Central memory CD8-positive, alpha-beta T cell (primary cell): Measurements from ENCODE around the gene CCDC77.

Experiments
- ATAC-seq: fragments of 150-1000 bp; cut with Tn5 transposase; replicated peaks from 2 replicates; pipeline ENCODE4 v1.10.0; 2022; ENCODE audit warnings: mild to moderate bottlenecking, moderate FRiP score, moderate number of reproducible peaks; ENCODE audit not compliant: poor library complexity, severe bottlenecking; ENCODE audit errors: extremely low read depth
- DNase-seq, 2 donors: peaks; one replicate each; pipeline ENCODE4 v3.0.0; 2021; ENCODE audit warnings: low spot score in 2 of 2
- H3K27ac Mint-ChIP-seq: one replicate; pipeline ENCODE4 v1.8.0; 2022; ENCODE audit warnings: low read depth, mild to moderate bottlenecking, moderate library complexity, mixed read lengths
- H3K27me3 Mint-ChIP-seq: one replicate; pipeline ENCODE4 v1.8.0; 2022; ENCODE audit warnings: mixed read lengths
- H3K36me3 Mint-ChIP-seq: one replicate; pipeline ENCODE4 v1.8.0; 2022; ENCODE audit warnings: mild to moderate bottlenecking, moderate library complexity, mixed read lengths; ENCODE audit not compliant: insufficient read depth
- H3K4me1 Mint-ChIP-seq: one replicate; pipeline ENCODE4 v1.8.0; 2022; ENCODE audit warnings: mixed read lengths
- H3K4me3 Mint-ChIP-seq: one replicate; pipeline ENCODE4 v1.8.0; 2022; ENCODE audit warnings: mild to moderate bottlenecking, moderate library complexity, mixed read lengths
- H3K9me3 Mint-ChIP-seq: one replicate; pipeline ENCODE4 v1.8.0; 2022; ENCODE audit warnings: mixed read lengths

Gene CCDC77

DNA sequence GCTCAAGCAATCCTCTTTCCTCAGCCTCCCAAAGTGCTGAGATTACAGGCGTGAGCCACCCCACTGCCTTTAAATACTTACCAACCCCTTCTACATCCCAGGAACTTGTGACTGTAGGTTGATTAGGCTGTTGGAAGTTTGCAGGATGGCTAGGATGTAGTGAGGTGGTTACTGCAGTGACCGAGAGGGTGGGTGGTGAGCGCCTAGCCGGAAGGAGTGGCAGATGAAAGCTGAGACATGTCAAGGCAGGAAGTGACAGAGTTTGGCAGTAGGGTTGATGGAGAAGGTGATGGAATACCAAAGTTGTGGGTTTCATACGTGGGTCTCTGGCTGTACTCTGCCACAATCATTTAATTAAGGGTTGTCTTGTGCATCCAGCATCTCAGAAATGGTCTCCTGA lies 71.8 kb downstream of the CCDC77 start:
- H3K9me3 Mint-ChIP-seq = no peaks in the 10 kb centered on the region
- peaks cover 25% of the 10 kb centered on the region for H3K27me3 Mint-ChIP-seq
- H3K27ac Mint-ChIP-seq = no peak overlapping the region
- DNase-seq (no peak), ATAC-seq (no peak)
- H3K4me3 Mint-ChIP-seq = no peak overlapping the region
- peaks cover 8% of the 10 kb centered on the region for H3K4me1 Mint-ChIP-seq
- H3K36me3 Mint-ChIP-seq = no peaks in the 10 kb centered on the region

GRCh38 chr12:473863-474577 lies 72.6 kb downstream of the CCDC77 start:
- H3K27me3 Mint-ChIP-seq = peaks cover 27% of the 10 kb centered on the region
- H3K27ac Mint-ChIP-seq = no peak overlapping the region
- H3K9me3 Mint-ChIP-seq = no peaks in the 10 kb centered on the region

DNA sequence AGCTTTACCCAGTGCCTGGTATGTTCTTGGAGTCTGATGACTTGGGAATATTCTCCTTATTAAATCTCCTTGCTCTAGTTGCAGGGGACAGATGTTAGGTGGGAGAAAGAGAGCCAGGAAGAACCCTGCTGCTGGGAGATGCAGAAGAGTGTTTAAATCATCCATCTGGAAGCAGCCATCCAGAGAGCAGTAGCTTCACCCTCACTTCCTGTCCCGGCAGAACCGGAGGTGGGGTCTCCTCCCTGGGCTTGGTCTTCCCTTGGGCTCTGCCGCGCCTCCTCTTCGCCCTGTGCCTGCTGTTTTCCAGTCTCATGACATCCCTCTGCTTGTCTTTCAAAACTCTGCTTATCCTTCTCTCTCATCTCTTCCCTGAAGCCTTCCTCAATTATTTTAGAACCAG lies 73.8 kb downstream of the CCDC77 start:
- Mint-ChIP-seq H3K4me1 (peaks cover 8% of the 10 kb centered on the region), H3K4me3 (no peak overlapping the region), H3K27me3 (peaks cover 35% of the 10 kb centered on the region), H3K9me3 (no peaks in the 10 kb centered on the region), H3K36me3 (no peaks in the 10 kb centered on the region), H3K27ac (no peak overlapping the region)
- no peak for ATAC-seq
- no peak for DNase-seq

More at GRCh38 chr12:473863-474577, 72.6 kb downstream of the CCDC77 start:
- no peak for DNase-seq
- no peak for ATAC-seq
- peaks cover 8% of the 10 kb centered on the region for H3K4me1 Mint-ChIP-seq
- no peak overlapping the region for H3K4me3 Mint-ChIP-seq
- no peaks in the 10 kb centered on the region for H3K36me3 Mint-ChIP-seq

GRCh38 chr12:479161-479560 lies 77.7 kb downstream of the CCDC77 start:
- Mint-ChIP-seq H3K4me3 (no peak overlapping the region), H3K9me3 (no peaks in the 10 kb centered on the region), H3K27me3 (peaks cover 26% of the 10 kb centered on the region), H3K4me1 (peaks cover 8% of the 10 kb centered on the region), H3K27ac (no peak overlapping the region), H3K36me3 (no peaks in the 10 kb centered on the region)
- DNase-seq (no peak), ATAC-seq (no peak)

DNA sequence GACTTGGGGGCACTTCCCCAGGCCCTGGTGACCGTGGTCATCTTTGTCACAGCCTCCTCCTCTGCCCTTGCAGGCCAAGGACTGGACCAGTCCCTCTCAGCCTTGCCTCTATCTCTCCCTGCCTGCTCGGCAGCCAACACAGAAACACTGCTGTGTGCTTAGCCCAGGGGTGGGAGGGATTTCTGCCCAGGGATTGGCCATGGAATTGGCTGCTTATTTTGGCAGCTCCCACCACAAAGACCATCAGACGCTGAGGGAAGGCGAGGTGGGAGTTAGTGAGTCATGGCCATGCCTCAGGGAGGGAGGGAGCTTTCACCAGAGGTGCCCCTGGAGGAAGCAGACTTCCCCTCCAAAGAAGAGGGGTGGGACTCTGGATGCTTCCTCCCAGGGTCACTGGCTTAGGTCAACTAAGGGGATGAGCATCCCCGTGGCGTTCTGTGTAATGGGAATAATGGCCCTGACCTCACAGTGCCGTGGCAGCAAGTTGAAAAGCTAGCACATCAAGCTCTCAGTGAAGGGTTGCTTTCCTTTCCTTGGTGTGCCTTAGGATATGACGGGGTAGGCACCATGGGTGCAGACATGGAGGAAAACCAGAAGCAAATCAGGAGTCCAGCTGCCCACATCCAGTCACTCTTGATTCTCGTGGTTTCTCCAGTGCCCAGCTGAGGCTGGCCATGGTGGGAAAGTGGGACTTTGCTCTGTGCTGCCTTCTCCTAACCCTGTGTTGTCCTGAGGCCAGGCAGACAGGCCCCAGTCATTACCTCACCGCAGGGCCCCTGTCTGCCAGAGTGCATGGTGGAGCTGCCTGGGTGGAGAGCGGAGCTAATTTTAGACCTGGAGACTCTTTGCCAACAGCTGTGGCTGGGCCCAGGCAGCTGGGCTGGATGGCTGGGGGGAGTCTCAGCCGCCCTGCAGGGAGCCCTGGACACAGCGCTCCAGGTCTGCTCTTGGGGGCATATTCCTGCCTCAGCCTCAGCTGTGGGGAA lies 79.7 kb downstream of the CCDC77 start:
- Mint-ChIP-seq H3K4me3 (no peak overlapping the region), H3K4me1 (no peaks in the 10 kb centered on the region), H3K9me3 (no peaks in the 10 kb centered on the region), H3K36me3 (peaks cover 1% of the 10 kb centered on the region), H3K27me3 (peaks cover 28% of the 10 kb centered on the region), H3K27ac (no peak overlapping the region)
- no peak for ATAC-seq
- DNase-seq = no peak

GRCh38 chr12:482061-482460 lies 80.6 kb downstream of the CCDC77 start:
- peaks cover 1% of the 10 kb centered on the region for H3K36me3 Mint-ChIP-seq
- no peaks in the 10 kb centered on the region for H3K9me3 Mint-ChIP-seq
- no peak overlapping the region for H3K27ac Mint-ChIP-seq
- peaks cover 27% of the 10 kb centered on the region for H3K27me3 Mint-ChIP-seq
- DNase-seq (no peak), ATAC-seq (no peak)
- no peak overlapping the region for H3K4me3 Mint-ChIP-seq
- no peaks in the 10 kb centered on the region for H3K4me1 Mint-ChIP-seq

DNA sequence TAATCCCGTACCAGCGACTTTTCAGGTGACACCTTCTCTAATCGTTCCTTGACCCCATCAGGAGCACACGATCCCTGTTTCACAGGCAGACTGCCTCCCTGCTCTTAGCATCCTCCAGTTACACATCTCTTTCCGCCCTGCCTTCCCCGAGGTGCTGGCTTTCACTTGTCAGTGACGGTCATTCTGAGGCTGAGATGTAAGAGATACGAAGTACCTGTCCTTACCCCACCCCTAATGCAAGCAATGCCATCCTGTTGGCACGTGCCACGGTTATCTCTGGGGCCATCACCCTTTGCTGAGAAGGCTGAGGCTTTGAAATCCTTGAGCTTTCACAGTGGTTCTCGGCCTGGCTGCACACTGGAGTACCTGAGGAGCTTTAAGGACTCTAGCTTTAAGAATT lies 82.7 kb downstream of the CCDC77 start:
- peaks cover 1% of the 10 kb centered on the region for H3K36me3 Mint-ChIP-seq
- DNase-seq = no peak
- H3K4me3 Mint-ChIP-seq = no peak overlapping the region
- H3K4me1 Mint-ChIP-seq = peaks cover 4% of the 10 kb centered on the region
- no peak for ATAC-seq
- H3K9me3 Mint-ChIP-seq = no peaks in the 10 kb centered on the region
- H3K27me3 Mint-ChIP-seq = peaks cover 15% of the 10 kb centered on the region
- H3K27ac Mint-ChIP-seq = no peak overlapping the region

GRCh38 chr12:490260-490659 lies 88.8 kb downstream of the CCDC77 start:
- Mint-ChIP-seq H3K27me3 (peaks cover 9% of the 10 kb centered on the region), H3K9me3 (no peaks in the 10 kb centered on the region), H3K4me3 (no peak overlapping the region), H3K27ac (no peak overlapping the region), H3K4me1 (peaks cover 4% of the 10 kb centered on the region), H3K36me3 (no peaks in the 10 kb centered on the region)
- ATAC-seq (no peak), DNase-seq (no peak)
